Endothelial cell of umbilical vein (primary cell): Measurements from ENCODE around the gene OTUB1.
A peak's percentile ranks its signal among the peaks of the same experiment; 100 is the strongest.

Experiments used
- JUN ChIP-seq: IDR thresholded peaks from 2 replicates; pipeline ENCODE4 v1.6.1; 2011; ENCODE audit warnings: borderline replicate concordance, low read depth; ENCODE audit not compliant: insufficient read length, insufficient read depth
- MYC ChIP-seq: IDR thresholded peaks from one replicate; pipeline ENCODE4 v1.6.1; 2011; ENCODE audit warnings: mild to moderate bottlenecking, low read depth, low read length
- POLR2A ChIP-seq: IDR thresholded peaks from 2 replicates; pipeline ENCODE4 v1.6.1; 2012; ENCODE audit warnings: low read depth, mild to moderate bottlenecking, control low read depth, low read length
- TF ChIP-seq, protein P1 (sequence below), 2 donors: IDR thresholded peaks; 1 replicate in 1 of 2; 2 replicates in 1 of 2; pipeline ENCODE4 v1.5.1; 2011; ENCODE audit warnings: low read length in 2 of 2, mild to moderate bottlenecking in 2 of 2, moderate library complexity in 2 of 2, control low read depth in 1 of 2, inconsistent platforms in 1 of 2, low read depth in 1 of 2; ENCODE audit not compliant: insufficient read depth in 1 of 2; ENCODE audit errors: extremely low read depth in 1 of 2

GRCh38 chr11:63986156-63986931, at the start of gene OTUB1:
- peak; percentile 91 for TF ChIP-seq POLR2A
- TF ChIP-seq, protein P1, sequence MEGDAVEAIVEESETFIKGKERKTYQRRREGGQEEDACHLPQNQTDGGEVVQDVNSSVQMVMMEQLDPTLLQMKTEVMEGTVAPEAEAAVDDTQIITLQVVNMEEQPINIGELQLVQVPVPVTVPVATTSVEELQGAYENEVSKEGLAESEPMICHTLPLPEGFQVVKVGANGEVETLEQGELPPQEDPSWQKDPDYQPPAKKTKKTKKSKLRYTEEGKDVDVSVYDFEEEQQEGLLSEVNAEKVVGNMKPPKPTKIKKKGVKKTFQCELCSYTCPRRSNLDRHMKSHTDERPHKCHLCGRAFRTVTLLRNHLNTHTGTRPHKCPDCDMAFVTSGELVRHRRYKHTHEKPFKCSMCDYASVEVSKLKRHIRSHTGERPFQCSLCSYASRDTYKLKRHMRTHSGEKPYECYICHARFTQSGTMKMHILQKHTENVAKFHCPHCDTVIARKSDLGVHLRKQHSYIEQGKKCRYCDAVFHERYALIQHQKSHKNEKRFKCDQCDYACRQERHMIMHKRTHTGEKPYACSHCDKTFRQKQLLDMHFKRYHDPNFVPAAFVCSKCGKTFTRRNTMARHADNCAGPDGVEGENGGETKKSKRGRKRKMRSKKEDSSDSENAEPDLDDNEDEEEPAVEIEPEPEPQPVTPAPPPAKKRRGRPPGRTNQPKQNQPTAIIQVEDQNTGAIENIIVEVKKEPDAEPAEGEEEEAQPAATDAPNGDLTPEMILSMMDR (IDR thresholded peaks at IDR 0.05; ENCODE audit: extremely low read depth in 1 of 2, insufficient read depth in 1 of 2, low read depth in 1 of 2, low read length in 2 of 2) = no peak
- no peak for TF ChIP-seq JUN
- no peak for TF ChIP-seq MYC
